ENCODE data around the gene OR51V1.

Gene OR51V1

GRCh38 chr11:5231111-5231510 lies 30.6 kb upstream of the OR51V1 start:
- DNase-seq (ENCODE audit: low read depth in 1 of 2, low spot score in 1 of 2): no peak

GRCh38 chr11:5230266-5230665 lies 29.8 kb upstream of the OR51V1 start:
- DNase-seq (ENCODE audit: low read depth in 1 of 2, low spot score in 1 of 2): no peak

- DNase-seq (ENCODE audit: low read depth in 1 of 2, low spot score in 1 of 2): no peak
Measured at GRCh38 chr11:5229796-5230195, 29.3 kb upstream of the OR51V1 start.

- no peak for DNase-seq (ENCODE audit: low read depth in 1 of 2, low spot score in 1 of 2)
Measured at GRCh38 chr11:5229356-5229755, 28.9 kb upstream of the OR51V1 start.

GRCh38 chr11:5228124-5228523 lies 27.6 kb upstream of the OR51V1 start:
- DNase-seq (ENCODE audit: low read depth in 1 of 2, low spot score in 1 of 2): no peak

- no peak for DNase-seq (ENCODE audit: low read depth in 1 of 2, low spot score in 1 of 2)
Measured at GRCh38 chr11:5227681-5228080, 27.2 kb upstream of the OR51V1 start.

GRCh38 chr11:5226732-5227310 lies 26.3 kb upstream of the OR51V1 start, which contains the start of gene HBB:
Gene HBB, minus strand, starts transcription at chr11:5227071. Its CDS starts 50 bp downstream, at chr11:5227021.
- DNase-seq (ENCODE audit: low read depth in 1 of 2, low spot score in 1 of 2): no peak

- no peak for DNase-seq (ENCODE audit: low read depth in 1 of 2, low spot score in 1 of 2)
Measured at GRCh38 chr11:5225480-5225871, 25.0 kb upstream of the OR51V1 start.

- DNase-seq (ENCODE audit: low read depth in 1 of 2, low spot score in 1 of 2): no peak
Measured at GRCh38 chr11:5224538-5225479, 24.3 kb upstream of the OR51V1 start.

- DNase-seq (ENCODE audit: low read depth in 1 of 2, low spot score in 1 of 2): no peak
Measured at GRCh38 chr11:5223686-5224085, 23.2 kb upstream of the OR51V1 start.

GRCh38 chr11:5223146-5223545 lies 22.7 kb upstream of the OR51V1 start:
- no peak for DNase-seq (ENCODE audit: low read depth in 1 of 2, low spot score in 1 of 2)

GRCh38 chr11:5210376-5210885 lies 9.9 kb upstream of the OR51V1 start:
- no peak for DNase-seq (ENCODE audit: low read depth in 1 of 2, low spot score in 1 of 2)

GRCh38 chr11:5204787-5205186 lies 4.3 kb upstream of the OR51V1 start:
- no peak for DNase-seq (ENCODE audit: low read depth in 1 of 2, low spot score in 1 of 2)

- no peak for DNase-seq (ENCODE audit: low read depth in 1 of 2, low spot score in 1 of 2)
Measured at GRCh38 chr11:5203366-5203765, 2.9 kb upstream of the OR51V1 start.

GRCh38 chr11:5198285-5198684 lies 2.2 kb downstream of the OR51V1 start:
- no peak for DNase-seq (ENCODE audit: low read depth in 1 of 2, low spot score in 1 of 2)

GRCh38 chr11:5197536-5197935 lies 2.9 kb downstream of the OR51V1 start:
- no peak for DNase-seq (ENCODE audit: low read depth in 1 of 2, low spot score in 1 of 2)

GRCh38 chr11:5196731-5197130 lies 3.8 kb downstream of the OR51V1 start:
- DNase-seq (ENCODE audit: low read depth in 1 of 2, low spot score in 1 of 2): no peak

- DNase-seq (ENCODE audit: low read depth in 1 of 2, low spot score in 1 of 2): no peak
Measured at GRCh38 chr11:5196067-5196466, 4.4 kb downstream of the OR51V1 start.

GRCh38 chr11:5192738-5193137 lies 7.7 kb downstream of the OR51V1 start:
- no peak for DNase-seq (ENCODE audit: low read depth in 1 of 2, low spot score in 1 of 2)

- no peak for DNase-seq (ENCODE audit: low read depth in 1 of 2, low spot score in 1 of 2)
Measured at GRCh38 chr11:5188201-5188600, 12.3 kb downstream of the OR51V1 start.

- no peak for DNase-seq (ENCODE audit: low read depth in 1 of 2, low spot score in 1 of 2)
Measured at GRCh38 chr11:5178046-5178837, 22.2 kb downstream of the OR51V1 start.

GRCh38 chr11:5174934-5175333 lies 25.5 kb downstream of the OR51V1 start:
- DNase-seq (ENCODE audit: low read depth in 1 of 2, low spot score in 1 of 2): no peak

All from activated T-helper 1 cell treated with anti-CD3 and anti-CD28 coated beads, Interleukin-2, amount 50 U/mL, for 16 hours (primary cell).